SH-SY5Y (cell line): ENCODE results near the gene ARHGAP9.

Experiments
- GATA2 ChIP-seq: IDR thresholded peaks from 2 replicates; pipeline ENCODE4 v1.6.1; 2011; ENCODE audit warnings: mild to moderate bottlenecking, low read depth, low read length
- GATA3 ChIP-seq: IDR thresholded peaks from 2 replicates; pipeline ENCODE4 v1.6.1; 2011; ENCODE audit warnings: low read depth, mild to moderate bottlenecking, low read length, moderate library complexity

GRCh38 chr12:57498571-57498970 is 18.9 kb upstream of the ARHGAP9 start:
- TF ChIP-seq GATA3 (no peak), GATA2 (no peak)
